ENCODE results near the gene CPEB4. TPM values are rescaled to one million over a fixed set of nuclear protein-coding genes. Genes with fewer than 3 reads are reported as not detected.
A peak's percentile ranks its signal among the peaks of the same experiment; 100 is the strongest.

Gene CPEB4
- total and polyA plus RNA-seq, 2 of the 4 experiments (the other 2 are of a cell fraction): 7.8 to 22.6 TPM

DNA sequence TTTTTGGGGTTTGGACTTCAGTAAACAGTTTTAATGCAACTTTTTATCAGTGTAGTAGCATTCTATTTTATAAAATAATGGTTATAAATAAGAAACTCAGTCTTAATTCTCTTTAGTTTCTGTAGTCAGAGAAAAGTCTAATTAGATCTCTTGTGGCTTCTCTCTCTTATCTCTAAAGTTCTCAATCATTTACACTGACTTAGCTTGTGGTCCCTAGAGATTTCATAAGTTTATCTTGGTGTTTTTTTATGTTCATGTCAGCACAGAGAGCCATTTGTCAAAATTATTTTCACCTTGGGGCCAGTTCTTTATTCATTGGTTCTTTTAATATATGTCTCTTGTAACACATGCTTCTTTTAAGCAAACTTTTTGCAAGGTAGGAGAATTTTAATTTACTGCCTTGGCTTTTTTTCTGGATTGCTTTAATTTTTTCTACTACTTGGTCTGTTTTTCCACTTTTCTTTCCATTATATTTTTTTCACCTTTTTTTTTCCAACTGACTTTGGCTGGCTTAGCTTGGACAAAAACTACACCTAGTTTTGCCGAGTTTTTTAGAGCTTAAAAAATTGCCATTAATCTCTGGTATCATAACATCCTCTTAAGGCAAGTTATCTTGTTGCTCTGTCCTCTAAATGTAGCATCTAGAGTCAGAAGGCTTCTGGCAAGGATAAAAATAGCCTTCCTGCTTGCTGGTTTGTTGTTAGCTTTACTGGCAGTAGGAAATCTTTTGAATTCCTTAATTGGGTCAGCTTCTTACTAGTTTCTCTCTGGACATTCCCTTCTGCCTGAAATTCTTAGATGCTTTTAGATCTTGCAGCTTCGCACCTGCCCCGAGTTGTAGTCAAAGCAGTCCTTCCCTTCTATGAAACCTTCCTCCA, 35.3 kb downstream of the CPEB4 start:
- H3K4me1 ChIP-seq (ENCODE audit: control insufficient read depth, insufficient read depth, low read length): peaks cover 12% of the 10 kb centered on the region; the same call in 1 of the 2 replicates
- no peak overlapping the region for H3K18ac ChIP-seq (ENCODE audit: low read depth, low read length)
- no peaks in the 10 kb centered on the region for H3K27me3 ChIP-seq (ENCODE audit: control insufficient read depth, insufficient read depth, low read length)
- ChIA-PET CTCF (interaction anchor here (0.6 to 2.6 kb wide), 3 partner anchors 10 to 20 kb away, joined by 3 to 16 read pairs (median 4); no protein-coding TSS in a partner anchor), POLR2A (ENCODE audit: unreplicated experiment) (no interaction called here)
- H2AFZ ChIP-seq (replicated peaks; ENCODE audit: low read length, poor library complexity): no peak overlapping the region
- peak overlapping the region; percentile 50 for H2BK5ac ChIP-seq (ENCODE audit: low read depth, low read length, poor library complexity, severe bottlenecking)
- H3K14ac ChIP-seq (replicated peaks; ENCODE audit: low read depth, low read length): no peak overlapping the region
- no TSS peak for BruUV-seq (replicated peaks)
- 93% methylated on average over 2 of the region's 3 CpGs; no CpG with 5 or more reads in 1 of the 2 experiments for WGBS, 2 experiments (ENCODE audit: extremely low coverage in 2 of 2, insufficient read length in 1 of 2)
- no peaks in the 10 kb centered on the region for H4K20me1 ChIP-seq (ENCODE audit: insufficient read depth, low read length)
- peaks cover 2% of the 10 kb centered on the region; the same call in 1 of the 2 replicates for H3K36me3 ChIP-seq (ENCODE audit: control insufficient read depth, insufficient read depth, low read length)
- H3K9me3 ChIP-seq (ENCODE audit: control insufficient read depth, insufficient read depth, low read length): no peaks in the 10 kb centered on the region
- H3K9ac ChIP-seq (ENCODE audit: low read depth, low read length): no peak overlapping the region
- H2BK15ac ChIP-seq (ENCODE audit: low read depth, low read length): no peak overlapping the region
- peaks cover 7% of the 10 kb centered on the region; the same call in 1 of the 2 replicates for H3K9me1 ChIP-seq (ENCODE audit: insufficient read depth, low read length)
- peaks cover 20 to 51% of the 10 kb centered on the region in 2 experiments for H3K79me1 ChIP-seq (ENCODE audit: low read depth in 1 of 2, low read length in 2 of 2)
- H3K56ac ChIP-seq (ENCODE audit: extremely low read depth, insufficient read depth, low read length): no peak overlapping the region
- no peak overlapping the region for H2BK120ac ChIP-seq (ENCODE audit: low read depth, low read length)
- no peak overlapping the region for H4K5ac ChIP-seq (ENCODE audit: low read depth, low read length)
- no peak overlapping the region for H3K4me3 ChIP-seq (ENCODE audit: insufficient read depth, low read depth, low read length)
- in situ Hi-C loops (cut with MboI; ENCODE audit: low sequenced_read_pairs) (no loop called here), dilution Hi-C loops (cut with HindIII; ENCODE audit: low sequenced_read_pairs, unreplicated experiment) (no loop called here), intact Hi-C loops (cut with micrococcal nuclease) (no loop called here)
- no peak overlapping the region for H3K27ac ChIP-seq (ENCODE audit: insufficient read depth, low read length)
- no peak overlapping the region for H4K91ac ChIP-seq (ENCODE audit: insufficient read depth, low read depth, low read length)
- H2BK20ac ChIP-seq (ENCODE audit: low read depth, low read length): no peak overlapping the region
- no peak overlapping the region for H2AK9ac ChIP-seq (replicated peaks; ENCODE audit: low read depth, low read length, poor library complexity)
- H3K4me2 ChIP-seq (ENCODE audit: low read depth, low read length): no peak overlapping the region
- H2AK5ac ChIP-seq (ENCODE audit: low read depth, low read length): peak overlapping the region; percentile 75; the same call in 1 of the 2 replicates
- H4K8ac ChIP-seq (ENCODE audit: low read depth in 2 of 2, low read length in 2 of 2): no peak overlapping the region
- DNase-seq: peak; percentile 61
- ATAC-seq (ENCODE audit: low read depth): peak; percentile 60
- H3K23ac ChIP-seq (ENCODE audit: low read depth, low read length): no peak overlapping the region
- H3K4ac ChIP-seq (ENCODE audit: low read depth, low read length): no peak overlapping the region
- no peak for TF ChIP-seq SMC3 (IDR thresholded peaks at IDR 0.05; ENCODE audit: low read depth, low read length)
- TF ChIP-seq FOS (IDR thresholded peaks at IDR 0.05; ENCODE audit: low read depth, low read length): no peak
- TF ChIP-seq, protein P1, sequence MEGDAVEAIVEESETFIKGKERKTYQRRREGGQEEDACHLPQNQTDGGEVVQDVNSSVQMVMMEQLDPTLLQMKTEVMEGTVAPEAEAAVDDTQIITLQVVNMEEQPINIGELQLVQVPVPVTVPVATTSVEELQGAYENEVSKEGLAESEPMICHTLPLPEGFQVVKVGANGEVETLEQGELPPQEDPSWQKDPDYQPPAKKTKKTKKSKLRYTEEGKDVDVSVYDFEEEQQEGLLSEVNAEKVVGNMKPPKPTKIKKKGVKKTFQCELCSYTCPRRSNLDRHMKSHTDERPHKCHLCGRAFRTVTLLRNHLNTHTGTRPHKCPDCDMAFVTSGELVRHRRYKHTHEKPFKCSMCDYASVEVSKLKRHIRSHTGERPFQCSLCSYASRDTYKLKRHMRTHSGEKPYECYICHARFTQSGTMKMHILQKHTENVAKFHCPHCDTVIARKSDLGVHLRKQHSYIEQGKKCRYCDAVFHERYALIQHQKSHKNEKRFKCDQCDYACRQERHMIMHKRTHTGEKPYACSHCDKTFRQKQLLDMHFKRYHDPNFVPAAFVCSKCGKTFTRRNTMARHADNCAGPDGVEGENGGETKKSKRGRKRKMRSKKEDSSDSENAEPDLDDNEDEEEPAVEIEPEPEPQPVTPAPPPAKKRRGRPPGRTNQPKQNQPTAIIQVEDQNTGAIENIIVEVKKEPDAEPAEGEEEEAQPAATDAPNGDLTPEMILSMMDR (conservative IDR thresholded peaks at IDR 0.05; ENCODE audit: low read depth, low read length): no peak
- TF ChIP-seq RAD21 (IDR thresholded peaks at IDR 0.05; ENCODE audit: low read length): no peak
- no peak for TF ChIP-seq RFX5 (IDR thresholded peaks at IDR 0.05; ENCODE audit: low read depth, low read length)
- TF ChIP-seq MAZ (IDR thresholded peaks at IDR 0.05; ENCODE audit: borderline replicate concordance, low read depth, low read length): no peak
- TF ChIP-seq MXI1 (IDR thresholded peaks at IDR 0.05; ENCODE audit: borderline replicate concordance, low read depth, low read length): no peak
- TF ChIP-seq, protein P2, sequence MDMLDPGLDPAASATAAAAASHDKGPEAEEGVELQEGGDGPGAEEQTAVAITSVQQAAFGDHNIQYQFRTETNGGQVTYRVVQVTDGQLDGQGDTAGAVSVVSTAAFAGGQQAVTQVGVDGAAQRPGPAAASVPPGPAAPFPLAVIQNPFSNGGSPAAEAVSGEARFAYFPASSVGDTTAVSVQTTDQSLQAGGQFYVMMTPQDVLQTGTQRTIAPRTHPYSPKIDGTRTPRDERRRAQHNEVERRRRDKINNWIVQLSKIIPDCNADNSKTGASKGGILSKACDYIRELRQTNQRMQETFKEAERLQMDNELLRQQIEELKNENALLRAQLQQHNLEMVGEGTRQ (IDR thresholded peaks at IDR 0.05; ENCODE audit: low read depth, low read length): no peak
- no peak for TF ChIP-seq RCOR1 (IDR thresholded peaks at IDR 0.05; ENCODE audit: insufficient replicate concordance, low read length)
- TF ChIP-seq BHLHE40 (IDR thresholded peaks at IDR 0.05; ENCODE audit: low read depth, low read length): no peak
- no peak for TF ChIP-seq CEBPB (IDR thresholded peaks at IDR 0.05; ENCODE audit: low read depth, low read length)
- TF ChIP-seq CHD1 (IDR thresholded peaks at IDR 0.05; ENCODE audit: low read depth, low read length): no peak
- TF ChIP-seq NFE2L2 (IDR thresholded peaks at IDR 0.05; ENCODE audit: low read depth, low read length): no peak
- TF ChIP-seq, protein P3, sequence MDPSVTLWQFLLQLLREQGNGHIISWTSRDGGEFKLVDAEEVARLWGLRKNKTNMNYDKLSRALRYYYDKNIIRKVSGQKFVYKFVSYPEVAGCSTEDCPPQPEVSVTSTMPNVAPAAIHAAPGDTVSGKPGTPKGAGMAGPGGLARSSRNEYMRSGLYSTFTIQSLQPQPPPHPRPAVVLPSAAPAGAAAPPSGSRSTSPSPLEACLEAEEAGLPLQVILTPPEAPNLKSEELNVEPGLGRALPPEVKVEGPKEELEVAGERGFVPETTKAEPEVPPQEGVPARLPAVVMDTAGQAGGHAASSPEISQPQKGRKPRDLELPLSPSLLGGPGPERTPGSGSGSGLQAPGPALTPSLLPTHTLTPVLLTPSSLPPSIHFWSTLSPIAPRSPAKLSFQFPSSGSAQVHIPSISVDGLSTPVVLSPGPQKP (IDR thresholded peaks at IDR 0.05; ENCODE audit: borderline replicate concordance, low read depth, low read length): no peak

Data from IMR-90 (cell line).